OCI-LY1 (cell line): ENCODE results near the gene TMEM179.

ENCODE experiments used
- H2AFZ ChIP-seq: fragments of 200-600 bp; sonication (generic), shearing (Covaris generic); 2 replicates; pipeline ENCODE4 v1.6.0; 2014; ENCODE audit warnings: antibody characterized with exemption, mild to moderate bottlenecking, low read length
- H3F3A ChIP-seq: fragments of 200-600 bp; sonication (generic), shearing (Covaris generic); 2 replicates; pipeline ENCODE4 v1.6.0; 2014; ENCODE audit warnings: mild to moderate bottlenecking, antibody characterized with exemption, low read length, moderate library complexity; ENCODE audit not compliant: insufficient read depth
- H3K27ac ChIP-seq: fragments of 200-600 bp; sonication (generic); 2 replicates; pipeline ENCODE4 v1.5.1; 2014; ENCODE audit warnings: low read length, mixed run types, mild to moderate bottlenecking, low read depth; ENCODE audit not compliant: poor library complexity, severe bottlenecking
- H3K27me3 ChIP-seq: fragments of 200-600 bp; sonication (generic); 2 replicates; pipeline ENCODE4 v1.6.0; 2014; ENCODE audit warnings: antibody characterized with exemption, mild to moderate bottlenecking, low read length, moderate library complexity; ENCODE audit not compliant: insufficient read depth
- H3K36me3 ChIP-seq: fragments of 200-600 bp; sonication (generic); 2 replicates; pipeline ENCODE4 v1.6.1; 2014; ENCODE audit warnings: mild to moderate bottlenecking, antibody characterized with exemption, low read length, moderate library complexity, mixed read lengths; ENCODE audit not compliant: insufficient read depth
- H3K4me1 ChIP-seq: fragments of 200-600 bp; sonication (generic); 2 replicates; pipeline ENCODE4 v1.5.1; 2014; ENCODE audit warnings: mild to moderate bottlenecking, low read length, moderate library complexity; ENCODE audit not compliant: insufficient read depth, severe bottlenecking
- H3K4me2 ChIP-seq: fragments of 200-600 bp; sonication (generic), shearing (Covaris generic); 2 replicates; pipeline ENCODE4 v1.6.1; 2014; ENCODE audit warnings: low read length
- H3K4me3 ChIP-seq: fragments of 200-600 bp; sonication (generic); 2 replicates; pipeline ENCODE4 v1.5.1; 2014; ENCODE audit warnings: low read length, low read depth, mild to moderate bottlenecking, mixed read lengths; ENCODE audit not compliant: poor library complexity, severe bottlenecking
- H3K79me2 ChIP-seq: fragments of 200-600 bp; shearing (Covaris generic); 2 replicates; pipeline ENCODE4 v1.6.1; 2016; ENCODE audit warnings: mixed run types, low read length, mixed read lengths; ENCODE audit not compliant: insufficient read depth
- H3K9ac ChIP-seq: fragments of 200-600 bp; sonication (generic), shearing (Covaris generic); 2 replicates; pipeline ENCODE4 v1.6.1; 2014; ENCODE audit warnings: mild to moderate bottlenecking, low read length, mixed read lengths
- H3K9me2 ChIP-seq: fragments of 200-600 bp; sonication (generic), shearing (Covaris generic); 2 replicates; pipeline ENCODE4 v1.6.1; 2014; ENCODE audit warnings: low read depth, mild to moderate bottlenecking, low read length, mixed read lengths
- H3K9me3 ChIP-seq: fragments of 200-600 bp; shearing (Covaris generic); 2 replicates; pipeline ENCODE4 v1.6.1; 2014; ENCODE audit warnings: low read length, mixed read lengths
- H4K20me1 ChIP-seq: fragments of 200-600 bp; sonication (generic), shearing (Covaris generic); 2 replicates; pipeline ENCODE4 v1.6.0; 2016; ENCODE audit warnings: mild to moderate bottlenecking, low read length; ENCODE audit not compliant: insufficient read depth
- CTCF ChIP-seq: fragments of 200-600 bp; sonication (generic), shearing (Covaris generic); IDR thresholded peaks from 2 replicates; pipeline ENCODE4 v1.5.1; 2017; ENCODE audit warnings: mild to moderate bottlenecking, antibody characterized with exemption, low read length, moderate library complexity, mixed read lengths
- EZH2 ChIP-seq: fragments of 200-600 bp; sonication (generic), shearing (Covaris generic); IDR thresholded peaks from 2 replicates; pipeline ENCODE4 v1.8.0; 2017; ENCODE audit warnings: borderline replicate concordance, mixed run types, mild to moderate bottlenecking, antibody characterized with exemption, low read length, moderate library complexity, mixed read lengths

TMEM179 gene

GRCh38 chr14:104650057-104650980 lies 45.7 kb upstream of the TMEM179 start:
- Histone ChIP-seq H3K27ac (no peak overlapping the region), H2AFZ (no peak overlapping the region), H4K20me1 (no peaks in the 10 kb centered on the region), H3K4me1 (peaks cover 4% of the 10 kb centered on the region), H3K27me3 (peaks cover under 1% of the 10 kb centered on the region; the same call in 1 of the 2 replicates), H3K9ac (no peak overlapping the region), H3K4me3 (peak overlapping the region; percentile 15), H3K36me3 (no peaks in the 10 kb centered on the region), H3K79me2 (no peaks in the 10 kb centered on the region), H3F3A (no peaks in the 10 kb centered on the region), H3K9me3 (peaks cover 10% of the 10 kb centered on the region; the same call in 1 of the 2 replicates), H3K4me2 (peak overlapping the region; percentile 10; the same call in 1 of the 2 replicates), H3K9me2 (no peaks in the 10 kb centered on the region)
- TF ChIP-seq EZH2 (no peak), CTCF (peak; percentile 100)

GRCh38 chr14:104647467-104648043 lies 43.0 kb upstream of the TMEM179 start:
- Histone ChIP-seq H3F3A (no peaks in the 10 kb centered on the region), H3K4me3 (no peak overlapping the region), H3K9me3 (peaks cover 2% of the 10 kb centered on the region; the same call in 1 of the 2 replicates), H3K36me3 (no peaks in the 10 kb centered on the region), H3K4me1 (peaks cover 4% of the 10 kb centered on the region), H3K27me3 (peaks cover 15% of the 10 kb centered on the region; the same call in 1 of the 2 replicates), H2AFZ (no peak overlapping the region), H3K9ac (no peak overlapping the region), H3K4me2 (no peak overlapping the region), H3K9me2 (no peaks in the 10 kb centered on the region), H3K27ac (no peak overlapping the region), H3K79me2 (no peaks in the 10 kb centered on the region), H4K20me1 (no peaks in the 10 kb centered on the region)
- no peak for TF ChIP-seq CTCF
- TF ChIP-seq EZH2, result no peak

- Histone ChIP-seq H2AFZ (no peak overlapping the region), H4K20me1 (no peaks in the 10 kb centered on the region), H3K27me3 (peaks cover 18% of the 10 kb centered on the region; the same call in 1 of the 2 replicates), H3K36me3 (no peaks in the 10 kb centered on the region), H3K9me2 (no peaks in the 10 kb centered on the region), H3K4me1 (no peaks in the 10 kb centered on the region), H3K4me2 (no peak overlapping the region), H3K27ac (no peak overlapping the region), H3K9me3 (no peaks in the 10 kb centered on the region), H3K79me2 (no peaks in the 10 kb centered on the region), H3K4me3 (no peak overlapping the region), H3K9ac (no peak overlapping the region), H3F3A (no peaks in the 10 kb centered on the region)
- TF ChIP-seq EZH2, result no peak
- no peak for TF ChIP-seq CTCF
These were observed 40.2 kb upstream of the TMEM179 start for GRCh38 chr14:104644656-104645378.
